DMS 273 (cell line): Measurements from ENCODE around the gene MPST.

Experiments
- DNase-seq: peaks from one replicate; lab custom pipeline; 2025; ENCODE audit not compliant: unreplicated experiment; lab: John Stamatoyannopoulos, UW

MPST gene

GRCh38 chr22:37000676-37001534 lies 18.6 kb upstream of the MPST start:
- DNase-seq, result no peak

- DNase-seq, result no peak
These were observed 17.7 kb upstream of the MPST start for GRCh38 chr22:37001826-37002225.

- DNase-seq, result no peak
These were observed 16.9 kb upstream of the MPST start for GRCh38 chr22:37002633-37003032.

GRCh38 chr22:37007651-37008050 lies 11.9 kb upstream of the MPST start:
- DNase-seq, result no peak

GRCh38 chr22:37008365-37008764 lies 11.2 kb upstream of the MPST start:
- DNase-seq, result no peak

- no peak for DNase-seq
These were observed 10.1 kb upstream of the MPST start for GRCh38 chr22:37009490-37009889.

- DNase-seq, result no peak
These were observed 9.4 kb upstream of the MPST start for GRCh38 chr22:37010174-37010573.

- no peak for DNase-seq
These were observed 8.6 kb upstream of the MPST start for GRCh38 chr22:37010976-37011375.

GRCh38 chr22:37011472-37011871 lies 8.1 kb upstream of the MPST start:
- DNase-seq, result no peak

- no peak for DNase-seq
These were observed 7.2 kb upstream of the MPST start for GRCh38 chr22:37012262-37012904.

GRCh38 chr22:37012956-37013355 lies 6.6 kb upstream of the MPST start:
- no peak for DNase-seq

- DNase-seq, result no peak
These were observed 5.1 kb upstream of the MPST start for GRCh38 chr22:37014415-37014806.

- DNase-seq, result no peak
These were observed 4.5 kb upstream of the MPST start for GRCh38 chr22:37014835-37015586.

- DNase-seq, result no peak
These were observed 4.0 kb upstream of the MPST start for GRCh38 chr22:37015587-37015878.

- DNase-seq, result no peak
These were observed 3.2 kb upstream of the MPST start for GRCh38 chr22:37016134-37016910.

GRCh38 chr22:37017356-37017755 lies 2.2 kb upstream of the MPST start:
- no peak for DNase-seq

- DNase-seq, result no peak
These were observed 1.3 kb upstream of the MPST start for GRCh38 chr22:37018086-37018814.

GRCh38 chr22:37018815-37019308 lies 680 bp upstream of the MPST start:
- peak; percentile 73 for DNase-seq

GRCh38 chr22:37020192-37020479 lies 594 bp downstream of the MPST start:
- DNase-seq, result peak; percentile 43

GRCh38 chr22:37021041-37021440 lies 1.5 kb downstream of the MPST start:
- DNase-seq, result no peak
